Transverse colon (tissue), 4 donors: ENCODE data around the gene ARHGAP23. TPM values are rescaled to one million over a fixed set of nuclear protein-coding genes. Genes with fewer than 3 reads are reported as not detected.

Experiments
- DNase-seq: peaks from one replicate; pipeline ENCODE4 v3.0.0-alpha.2; 2019
- H3K27ac ChIP-seq, 4 donors: fragments of 200-600 bp; sonication (generic); 2 replicates each; pipeline ENCODE4 v1.5.1; 2016 to 2018; ENCODE audit warnings: inconsistent platforms in 4 of 4
- H3K27me3 ChIP-seq: fragments of 200-600 bp; sonication (generic); 2 replicates; pipeline ENCODE4 v1.5.1; 2017; ENCODE audit warnings: inconsistent platforms
- H3K36me3 ChIP-seq, 4 donors: fragments of 200-600 bp; sonication (generic); 2 replicates each; pipeline ENCODE4 v1.5.1; 2017 to 2019; ENCODE audit warnings: inconsistent platforms in 4 of 4
- H3K4me1 ChIP-seq, 4 donors: fragments of 200-600 bp; sonication (generic); 2 replicates each; pipeline ENCODE4 v1.5.1; 2017 to 2020; ENCODE audit warnings: inconsistent platforms in 4 of 4
- H3K4me3 ChIP-seq, 4 donors: fragments of 200-600 bp; sonication (generic); 1 replicate in 1 of 4; 2 replicates in 3 of 4; pipeline versions ENCODE4 v1.5.1 to v1.6.1; 2017 to 2019; ENCODE audit warnings: inconsistent platforms in 4 of 4
- H3K9me3 ChIP-seq, 2 donors: fragments of 200-600 bp; sonication (generic); 2 replicates each; pipeline ENCODE4 v1.5.1; 2017 to 2019; ENCODE audit warnings: inconsistent platforms in 2 of 2
- CTCF ChIP-seq, 5 experiments: fragments of 200-600 bp in 3 of 5; fragments of 450-650 bp in 2 of 5; sonication (generic) in 3 of 5; IDR thresholded peaks; 1 replicate in 2 of 5; 2 replicates in 3 of 5; pipeline ENCODE4 v1.5.1; 2016 to 2017; ENCODE audit warnings: antibody characterized with exemption in 5 of 5, inconsistent platforms in 3 of 5, mild to moderate bottlenecking in 2 of 5, moderate library complexity in 1 of 5
- EP300 ChIP-seq: sonication (generic); formaldehyde crosslinking; IDR thresholded peaks from one replicate; pipeline ENCODE4 v1.6.1; 2017; ENCODE audit warnings: antibody characterized with exemption, low read depth
- POLR2A ChIP-seq: fragments of 450-650 bp; IDR thresholded peaks from one replicate; pipeline ENCODE4 v1.6.1; 2016; ENCODE audit warnings: antibody characterized with exemption, mild to moderate bottlenecking, moderate library complexity
- POLR2AphosphoS5 ChIP-seq, 3 donors: sonication (generic); formaldehyde crosslinking; IDR thresholded peaks; one replicate each; pipeline ENCODE4 v1.6.1; 2016; ENCODE audit warnings: antibody characterized with exemption in 3 of 3
- WGBS, 2 donors: methylation state at CpG; one replicate each; pipeline ENCODE4 v1.1.5; 2018; ENCODE audit warnings: low coverage in 1 of 2; 5-methylcytosine and 5-hydroxymethylcytosine counted together
- in situ Hi-C, 4 donors: fragments of 200-750 bp; cut with MboI; loops; one replicate each; pipeline versions ENCODE4 v1.15.0 to v1.15.1; 2017; ENCODE audit warnings: low sequenced_read_pairs in 3 of 4, low pct_ligation_motif_present in 1 of 4, low pct_unique_long_range_greater_than_20kb in 1 of 4
- intact Hi-C: fragments of 100-400 bp; cut with DNase I; formaldehyde crosslinking; loops from one replicate; pipeline ENCODE4 v1.15.1; 2023; ENCODE audit warnings: low total_unique reads
- total RNA-seq, 4 donors: library from RNA; depleted of rRNA; stranded (reverse); fragments of >200 nt; gene quantifications; one replicate each; pipeline ENCODE4 v1.1.0, GENCODE V29; 2016

The ARHGAP23 gene
- total RNA-seq, 4 donors from 2014 or later: 4.5 to 21.7 (median 17.0) TPM

GRCh38 chr17:38508954-38509771 lies 80.9 kb downstream of the ARHGAP23 start:
- Histone ChIP-seq H3K9me3 (no peaks in the 10 kb centered on the region), H3K27ac (no peak overlapping the region), H3K27me3 (peaks cover 36% of the 10 kb centered on the region), H3K36me3 (peaks cover 0 to 5% (median 0%) of the 10 kb centered on the region in 4 donors), H3K4me3 (peak overlapping the region in 1 of 4 donors; percentile 39), H3K4me1 (peaks cover 0 to 16% (median 14%) of the 10 kb centered on the region in 4 donors)
- 50 to 75% methylated on average over 5 to 27 of the region's 27 CpGs for WGBS, 2 donors
- DNase-seq: peak; percentile 75
- intact Hi-C loops (no loop called here), in situ Hi-C loops (no loop called here)
- TF ChIP-seq POLR2AphosphoS5 (IDR thresholded peaks at IDR 0.05) (no peak), EP300 (no peak), CTCF (IDR thresholded peaks at IDR 0.05) (peak; percentile 55 to 71 (median 66)), POLR2A (no peak)

GRCh38 chr17:38509772-38510420 lies 81.6 kb downstream of the ARHGAP23 start:
- no peak for TF ChIP-seq POLR2A
- TF ChIP-seq EP300: no peak
- no peak for TF ChIP-seq CTCF (IDR thresholded peaks at IDR 0.05)
- no peak for TF ChIP-seq POLR2AphosphoS5 (IDR thresholded peaks at IDR 0.05)
- Histone ChIP-seq H3K36me3 (peaks cover 0 to 5% (median 0%) of the 10 kb centered on the region in 4 donors), H3K27ac (no peak overlapping the region), H3K4me3 (peak overlapping the region in 2 of 4 donors; percentile 18 to 39), H3K4me1 (peaks cover 0 to 16% (median 14%) of the 10 kb centered on the region in 4 donors), H3K27me3 (peaks cover 36% of the 10 kb centered on the region), H3K9me3 (no peaks in the 10 kb centered on the region)
- intact Hi-C loops: no loop called here
- WGBS, 2 donors: 36% methylated on average over 40 of the region's 80 CpGs; no CpG with 5 or more reads in 1 of the 2 donors
- in situ Hi-C loops: no loop called here
- DNase-seq: no peak

GRCh38 chr17:38510421-38511149 lies 82.3 kb downstream of the ARHGAP23 start:
- Histone ChIP-seq H3K27ac (no peak overlapping the region), H3K4me3 (peak overlapping the region in 2 of 4 donors; percentile 18 to 39), H3K9me3 (no peaks in the 10 kb centered on the region), H3K4me1 (peaks cover 0 to 16% (median 14%) of the 10 kb centered on the region in 4 donors), H3K36me3 (peaks cover 0 to 5% (median 0%) of the 10 kb centered on the region in 4 donors), H3K27me3 (peaks cover 36% of the 10 kb centered on the region)
- in situ Hi-C loops (no loop called here), intact Hi-C loops (no loop called here)
- DNase-seq: no peak
- TF ChIP-seq CTCF (IDR thresholded peaks at IDR 0.05) (no peak), POLR2AphosphoS5 (IDR thresholded peaks at IDR 0.05) (no peak), POLR2A (no peak), EP300 (no peak)
- 44% methylated on average over 26 of the region's 86 CpGs; no CpG with 5 or more reads in 1 of the 2 donors for WGBS, 2 donors
